B cell (primary cell): ENCODE measurements around the gene TRMO. TPM values are rescaled to one million over a fixed set of nuclear protein-coding genes. Genes with fewer than 3 reads are reported as not detected.

Source experiments
- ATAC-seq: fragments of 200-7000 bp; cut with Tn5 transposase; one replicate; pipeline ENCODE4 v1.10.0; 2021; ENCODE audit warnings: low read depth, mild to moderate bottlenecking, moderate number of reproducible peaks, moderate library complexity
- CTCF ChIA-PET: fragments of 350-600 bp; sonication (Branson Sonifier 250); formaldehyde crosslinking; loops from one replicate; lab custom pipeline; 2021; ENCODE audit warnings: antibody characterized with exemption, inconsistent platforms; lab: Charles Lee
- POLR2A ChIA-PET: fragments of 350-600 bp; sonication (Branson Sonifier 250); formaldehyde crosslinking; loops from one replicate; lab custom pipeline; 2021; ENCODE audit warnings: antibody characterized with exemption; lab: Charles Lee
- DNase-seq: peaks from one replicate; pipeline ENCODE4 v3.0.0; 2013
- H2AFZ ChIP-seq: 2 replicates; pipeline ENCODE4 v1.6.1; 2012; ENCODE audit warnings: mild to moderate bottlenecking, low read depth, low read length; ENCODE audit not compliant: insufficient read depth, poor library complexity, severe bottlenecking
- H3K27ac ChIP-seq, 2 donors: 1 replicate in 1 of 2; 2 replicates in 1 of 2; pipeline ENCODE4 v1.5.1; 2012 to 2013; ENCODE audit warnings: low read length in 2 of 2, mild to moderate bottlenecking in 2 of 2, moderate library complexity in 1 of 2
- H3K27me3 ChIP-seq, 4 experiments: fragments of 200-600 bp in 1 of 4; sonication (generic) in 1 of 4; replicated peaks in 1 of 4; 1 replicate in 2 of 4; 2 replicates in 2 of 4; pipeline versions ENCODE4 v1.6.1 to v1.7.0; 2013 to 2016; ENCODE audit warnings: low read length in 3 of 4, mild to moderate bottlenecking in 2 of 4, mixed read lengths in 1 of 4, moderate library complexity in 1 of 4; ENCODE audit not compliant: insufficient read depth in 4 of 4, control insufficient read depth in 3 of 4; ENCODE audit errors: control extremely low read depth in 1 of 4
- H3K36me3 ChIP-seq, 2 experiments: replicated peaks in 1 of 2; 1 replicate in 1 of 2; 2 replicates in 1 of 2; pipeline versions ENCODE4 v1.6.1 to v1.7.1; 2013; ENCODE audit warnings: low read length in 1 of 2; ENCODE audit not compliant: insufficient read depth in 2 of 2, control insufficient read depth in 1 of 2; ENCODE audit errors: control extremely low read depth in 1 of 2, extremely low read depth in 1 of 2
- H3K4me1 ChIP-seq, 2 donors: fragments of 200-600 bp in 1 of 2; sonication (generic) in 1 of 2; 1 replicate in 1 of 2; 2 replicates in 1 of 2; pipeline versions ENCODE4 v1.5.1 to v1.6.1; 2013 to 2017; ENCODE audit warnings: low read length in 2 of 2; ENCODE audit not compliant: control insufficient read depth in 2 of 2, insufficient read depth in 2 of 2
- H3K4me2 ChIP-seq: replicated peaks from 2 replicates; pipeline ENCODE3; 2012; ENCODE audit warnings: mild to moderate bottlenecking, low read depth, low read length; ENCODE audit not compliant: poor library complexity, severe bottlenecking
- H3K4me3 ChIP-seq, 5 experiments: fragments of 200-600 bp in 1 of 5; sonication (generic) in 1 of 5; 1 replicate in 3 of 5; 2 replicates in 2 of 5; pipeline versions ENCODE4 v1.5.1 to v1.7.0; 2011 to 2016; ENCODE audit warnings: low read length in 4 of 5, mild to moderate bottlenecking in 4 of 5, low read depth in 2 of 5, control low read depth in 1 of 5, moderate library complexity in 1 of 5; ENCODE audit not compliant: insufficient read depth in 1 of 5; ENCODE audit errors: control extremely low read depth in 1 of 5, extremely low read depth in 1 of 5
- H3K79me2 ChIP-seq: fragments of 200-600 bp; sonication (generic); one replicate; pipeline ENCODE4 v1.6.0; 2016; ENCODE audit warnings: low read length; ENCODE audit not compliant: control insufficient read depth, insufficient read depth
- H3K9ac ChIP-seq: fragments of 200-600 bp; sonication (generic); 2 replicates; pipeline ENCODE4 v1.6.1; 2017; ENCODE audit warnings: mild to moderate bottlenecking, low read length, moderate library complexity
- H3K9me3 ChIP-seq, 3 donors: one replicate each; pipeline versions ENCODE4 v1.6.1 to v1.7.1; 2013; ENCODE audit warnings: low read length in 2 of 3; ENCODE audit not compliant: control insufficient read depth in 2 of 3, insufficient read depth in 1 of 3; ENCODE audit errors: control extremely low read depth in 1 of 3
- H4K20me1 ChIP-seq: 2 replicates; pipeline ENCODE4 v1.6.0; 2012; ENCODE audit warnings: mild to moderate bottlenecking, low read length; ENCODE audit not compliant: insufficient read depth, control insufficient read depth, poor library complexity, severe bottlenecking
- H3K27ac Mint-ChIP-seq: one replicate; pipeline ENCODE4 v1.8.0; 2021; ENCODE audit warnings: mixed read lengths
- H3K27me3 Mint-ChIP-seq: one replicate; pipeline ENCODE4 v1.8.0; 2021; ENCODE audit warnings: mixed read lengths
- H3K4me1 Mint-ChIP-seq: one replicate; pipeline ENCODE4 v1.8.0; 2021; ENCODE audit warnings: mixed read lengths
- H3K4me3 Mint-ChIP-seq: one replicate; pipeline ENCODE4 v1.8.0; 2021; ENCODE audit warnings: mixed read lengths
- H3K9me3 Mint-ChIP-seq: one replicate; pipeline ENCODE4 v1.8.0; 2022; ENCODE audit warnings: mixed read lengths; ENCODE audit not compliant: insufficient read depth
- EZH2 ChIP-seq: IDR thresholded peaks from 2 replicates; pipeline ENCODE4 v1.6.1; 2012; ENCODE audit warnings: borderline replicate concordance, low read depth, mild to moderate bottlenecking, moderate library complexity, low read length; ENCODE audit not compliant: insufficient read depth, poor library complexity, severe bottlenecking
- WGBS: methylation state at CpG from one replicate; pipeline ENCODE4 v1.1.5; 2013; ENCODE audit warnings: missing lambda C conversion rate; ENCODE audit not compliant: insufficient coverage; 5-methylcytosine and 5-hydroxymethylcytosine counted together
- intact Hi-C: fragments of 100-400 bp; cut with micrococcal nuclease; formaldehyde crosslinking; loops from one replicate; pipeline ENCODE4 v1.10.0; 2022
- polyA plus RNA-seq: library from polyadenylated mRNA; depleted of rRNA; stranded (reverse); fragments of >200 nt; gene quantifications from 2 replicates; pipeline ENCODE4 v1.2.3, GENCODE V29; 2012
- total RNA-seq, 2 donors: library from RNA; stranded (reverse); fragments of 120-200 nt in 1 of 2; gene quantifications; 1 replicate in 1 of 2; 2 replicates in 1 of 2; pipeline versions ENCODE4 v1.2.3 to v1.2.4, GENCODE V29; 2013 to 2022
- TF ChIP-seq, protein P1 (sequence below): fragments of 200-600 bp; IDR thresholded peaks from one replicate; pipeline ENCODE4 v1.8.0; 2022; ENCODE audit warnings: antibody characterized with exemption, mild to moderate bottlenecking

The TRMO gene
- total and polyA plus RNA-seq, 2 donors (not counting 1 experiment from before 2014, with no cell fraction given), result 16.9 to 42.3 TPM

DNA sequence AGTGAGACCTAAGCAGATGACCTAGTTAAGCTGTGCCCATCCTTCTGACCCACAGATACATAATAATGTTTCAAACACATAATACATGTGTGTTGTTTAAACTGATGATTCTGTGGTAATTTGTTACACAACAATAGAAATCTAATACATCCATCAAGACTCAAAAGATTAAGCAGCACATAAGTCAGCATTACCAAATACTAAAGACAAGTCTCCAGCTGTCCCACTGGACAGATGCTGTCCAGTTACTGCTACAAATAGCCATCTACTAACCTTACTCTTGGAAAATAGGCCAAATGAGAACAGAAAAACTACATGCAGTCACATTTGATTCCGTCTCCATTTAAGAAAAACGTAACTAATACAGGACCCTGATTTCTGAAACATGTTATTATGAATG is 10.8 kb downstream of the TRMO start:
- ChIA-PET CTCF (interaction anchor here (0.7 to 4.5 kb wide), 2 partner anchors 10 to 11 kb away, joined by 3 to 31 read pairs; no protein-coding TSS in a partner anchor), POLR2A (no interaction called here)
- Histone ChIP-seq H3K9me3 (no peaks in the 10 kb centered on the region), H3K4me2 (no peak overlapping the region), H3K4me3 (no peak overlapping the region), H2AFZ (no peak overlapping the region), H3K79me2 (peaks cover 24% of the 10 kb centered on the region), H3K27ac (no peak overlapping the region), H3K36me3 (peaks cover 2 to 76% of the 10 kb centered on the region in 2 experiments), H4K20me1 (no peaks in the 10 kb centered on the region), H3K27me3 (no peaks in the 10 kb centered on the region), H3K4me1 (peaks cover 13 to 18% of the 10 kb centered on the region in 2 donors), H3K9ac (no peak overlapping the region)
- intact Hi-C loops, result no loop called here
- no peaks in the 10 kb centered on the region for H3K9me3 Mint-ChIP-seq
- peaks cover 28% of the 10 kb centered on the region for H3K4me1 Mint-ChIP-seq
- DNase-seq, result no peak
- no peaks in the 10 kb centered on the region for H3K27me3 Mint-ChIP-seq
- no peak overlapping the region for H3K27ac Mint-ChIP-seq
- no CpG with 5 or more reads among the region's 2 CpGs for WGBS
- H3K4me3 Mint-ChIP-seq, result no peak overlapping the region
- no peak for ATAC-seq
- TF ChIP-seq, protein P1, sequence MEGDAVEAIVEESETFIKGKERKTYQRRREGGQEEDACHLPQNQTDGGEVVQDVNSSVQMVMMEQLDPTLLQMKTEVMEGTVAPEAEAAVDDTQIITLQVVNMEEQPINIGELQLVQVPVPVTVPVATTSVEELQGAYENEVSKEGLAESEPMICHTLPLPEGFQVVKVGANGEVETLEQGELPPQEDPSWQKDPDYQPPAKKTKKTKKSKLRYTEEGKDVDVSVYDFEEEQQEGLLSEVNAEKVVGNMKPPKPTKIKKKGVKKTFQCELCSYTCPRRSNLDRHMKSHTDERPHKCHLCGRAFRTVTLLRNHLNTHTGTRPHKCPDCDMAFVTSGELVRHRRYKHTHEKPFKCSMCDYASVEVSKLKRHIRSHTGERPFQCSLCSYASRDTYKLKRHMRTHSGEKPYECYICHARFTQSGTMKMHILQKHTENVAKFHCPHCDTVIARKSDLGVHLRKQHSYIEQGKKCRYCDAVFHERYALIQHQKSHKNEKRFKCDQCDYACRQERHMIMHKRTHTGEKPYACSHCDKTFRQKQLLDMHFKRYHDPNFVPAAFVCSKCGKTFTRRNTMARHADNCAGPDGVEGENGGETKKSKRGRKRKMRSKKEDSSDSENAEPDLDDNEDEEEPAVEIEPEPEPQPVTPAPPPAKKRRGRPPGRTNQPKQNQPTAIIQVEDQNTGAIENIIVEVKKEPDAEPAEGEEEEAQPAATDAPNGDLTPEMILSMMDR, result no peak
- TF ChIP-seq EZH2, result no peak

DNA sequence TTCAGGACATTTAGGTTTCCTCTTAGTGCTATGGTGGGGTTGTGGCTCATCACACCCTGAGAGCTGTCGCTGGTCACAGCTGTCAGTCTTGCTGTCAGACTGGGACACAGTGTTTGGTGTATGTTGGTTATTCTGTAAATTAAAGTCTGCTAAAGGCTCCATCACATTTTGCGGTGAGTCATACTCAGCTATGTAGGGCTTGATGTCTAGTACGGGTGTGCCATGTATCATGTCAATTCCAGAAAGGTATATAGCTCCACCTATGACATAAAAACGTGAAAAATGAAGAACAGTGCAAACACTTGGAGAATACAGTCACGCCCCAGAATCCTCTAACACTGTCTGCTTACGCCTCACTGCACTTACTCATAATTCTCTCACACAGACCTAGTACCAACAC is 11.9 kb downstream of the TRMO start:
- peaks cover 37% of the 10 kb centered on the region for H3K4me1 Mint-ChIP-seq
- 98% methylated on average over 6 of the region's 6 CpGs for WGBS
- no peak overlapping the region for H3K4me2 ChIP-seq
- CTCF ChIA-PET, result interaction anchor here (1.0 to 4.5 kb wide), 2 partner anchors 10 to 12 kb away, joined by 3 to 31 read pairs; partner anchors contain the start of gene TRMO
- H3K79me2 ChIP-seq, result peaks cover 26% of the 10 kb centered on the region
- H3K4me1 ChIP-seq, result peaks cover 20 to 29% of the 10 kb centered on the region in 2 donors
- intact Hi-C loops, result no loop called here
- no peak overlapping the region for H3K9ac ChIP-seq
- no peak overlapping the region for H3K4me3 Mint-ChIP-seq
- POLR2A ChIA-PET, result no interaction called here
- H4K20me1 ChIP-seq, result no peaks in the 10 kb centered on the region
- no peak for ATAC-seq
- no peaks in the 10 kb centered on the region for H3K27me3 ChIP-seq
- no peak for DNase-seq
- peak overlapping the region; percentile 60 for H3K27ac Mint-ChIP-seq
- H3K4me3 ChIP-seq, result no peak overlapping the region
- no peaks in the 10 kb centered on the region for H3K9me3 Mint-ChIP-seq
- peak overlapping the region in 1 of 2 donors; percentile 28 for H3K27ac ChIP-seq
- TF ChIP-seq, protein P1, result no peak
- no peak for TF ChIP-seq EZH2
- H2AFZ ChIP-seq, result no peak overlapping the region
- H3K36me3 ChIP-seq, result peaks cover 2 to 68% of the 10 kb centered on the region in 2 experiments
- no peaks in the 10 kb centered on the region for H3K9me3 ChIP-seq
- no peaks in the 10 kb centered on the region for H3K27me3 Mint-ChIP-seq
